ENCODE data around the gene PTPRK. TPM values are rescaled to one million over a fixed set of nuclear protein-coding genes. Genes with fewer than 3 reads are reported as not detected.
A peak's percentile ranks its signal among the peaks of the same experiment; 100 is the strongest.

Gene PTPRK
- total RNA-seq, 1 experiment from 2014 or later: 34.2 TPM

DNA sequence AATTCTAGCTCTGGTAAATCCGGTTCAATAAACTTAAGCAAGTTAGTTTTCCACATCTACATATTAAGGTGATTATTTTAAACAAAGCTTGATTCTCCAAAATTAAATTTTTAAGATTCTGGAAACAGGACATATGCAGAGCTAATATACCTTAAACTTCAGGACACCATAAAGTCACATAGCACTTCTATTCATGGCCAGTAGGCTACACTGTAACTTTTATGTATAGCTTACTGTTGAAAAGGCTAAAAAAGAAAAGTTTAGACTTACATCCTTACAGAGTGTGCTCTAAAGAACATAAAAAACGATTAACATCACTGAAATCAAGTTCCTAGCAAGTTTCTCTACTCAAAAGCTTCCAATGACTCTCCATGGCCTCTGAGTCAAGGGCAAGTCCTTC is 224.7 kb downstream of the PTPRK start:
- POLR2A ChIA-PET: no interaction called here
- Histone ChIP-seq H3K9me2 (ENCODE audit: insufficient read depth) (no peaks in the 10 kb centered on the region), H3K4me2 (ENCODE audit: low read length) (no peak overlapping the region), H3K36me3 (ENCODE audit: control insufficient read depth in 1 of 2, insufficient read depth in 2 of 2, low read length in 2 of 2) (no peaks in the 10 kb centered on the region), H3K27ac (ENCODE audit: low read depth, low read length) (no peak overlapping the region), H2AFZ (ENCODE audit: low read depth, low read length, poor library complexity, severe bottlenecking) (no peak overlapping the region), H3K9ac (ENCODE audit: low read length) (no peak overlapping the region), H3K4me1 (ENCODE audit: control insufficient read depth in 1 of 2, insufficient read depth in 2 of 2, low read length in 2 of 2) (no peaks in the 10 kb centered on the region), H3K79me2 (ENCODE audit: insufficient read depth, low read length) (no peaks in the 10 kb centered on the region; the same call in 1 of the 2 replicates), H3K4me3 (replicated peaks in 1 of 2; ENCODE audit: low read depth in 1 of 2, low read length in 2 of 2) (no peak overlapping the region), H3K9me3 (ENCODE audit: control insufficient read depth in 1 of 2, insufficient read depth in 1 of 2, low read depth in 1 of 2, low read length in 2 of 2) (no peaks in the 10 kb centered on the region), H4K20me1 (ENCODE audit: insufficient read depth) (no peaks in the 10 kb centered on the region; the same call in 1 of the 2 replicates), H3K27me3 (ENCODE audit: insufficient read depth, low read length) (no peaks in the 10 kb centered on the region)
- DNase-seq (ENCODE audit: low read depth, low spot score) (no peak), ATAC-seq (no peak)
- RAD21 ChIA-PET (ENCODE audit: low non-redundant PET in 1 of 2, low total read pairs in 2 of 2, uncharacterized antibody in 2 of 2, unreplicated experiment in 2 of 2): no interaction called here
- BruUV-seq (replicated peaks): no TSS peak
- TF ChIP-seq CBX3 (IDR thresholded peaks at IDR 0.05; ENCODE audit: low read depth): no peak
- TF ChIP-seq, protein P1, sequence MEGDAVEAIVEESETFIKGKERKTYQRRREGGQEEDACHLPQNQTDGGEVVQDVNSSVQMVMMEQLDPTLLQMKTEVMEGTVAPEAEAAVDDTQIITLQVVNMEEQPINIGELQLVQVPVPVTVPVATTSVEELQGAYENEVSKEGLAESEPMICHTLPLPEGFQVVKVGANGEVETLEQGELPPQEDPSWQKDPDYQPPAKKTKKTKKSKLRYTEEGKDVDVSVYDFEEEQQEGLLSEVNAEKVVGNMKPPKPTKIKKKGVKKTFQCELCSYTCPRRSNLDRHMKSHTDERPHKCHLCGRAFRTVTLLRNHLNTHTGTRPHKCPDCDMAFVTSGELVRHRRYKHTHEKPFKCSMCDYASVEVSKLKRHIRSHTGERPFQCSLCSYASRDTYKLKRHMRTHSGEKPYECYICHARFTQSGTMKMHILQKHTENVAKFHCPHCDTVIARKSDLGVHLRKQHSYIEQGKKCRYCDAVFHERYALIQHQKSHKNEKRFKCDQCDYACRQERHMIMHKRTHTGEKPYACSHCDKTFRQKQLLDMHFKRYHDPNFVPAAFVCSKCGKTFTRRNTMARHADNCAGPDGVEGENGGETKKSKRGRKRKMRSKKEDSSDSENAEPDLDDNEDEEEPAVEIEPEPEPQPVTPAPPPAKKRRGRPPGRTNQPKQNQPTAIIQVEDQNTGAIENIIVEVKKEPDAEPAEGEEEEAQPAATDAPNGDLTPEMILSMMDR (IDR thresholded peaks at IDR 0.05 in 2 of 3, conservative IDR thresholded peaks at IDR 0.05 in 1 of 3; ENCODE audit: borderline replicate concordance in 1 of 3, insufficient read depth in 1 of 3, low read depth in 2 of 3, low read length in 2 of 3): peak in 1 of 3 experiments; percentile 37; a peak in 1 of 6 replicates
- intact Hi-C loops (cut with micrococcal nuclease): no loop called here
- CTCF ChIA-PET: no interaction called here

- Histone ChIP-seq H3K4me2 (ENCODE audit: low read length) (no peak overlapping the region), H2AFZ (ENCODE audit: low read depth, low read length, poor library complexity, severe bottlenecking) (no peak overlapping the region), H3K79me2 (ENCODE audit: insufficient read depth, low read length) (no peaks in the 10 kb centered on the region; the same call in 1 of the 2 replicates), H3K27ac (ENCODE audit: low read depth, low read length) (no peak overlapping the region), H4K20me1 (ENCODE audit: insufficient read depth) (no peaks in the 10 kb centered on the region; the same call in 1 of the 2 replicates), H3K9ac (ENCODE audit: low read length) (no peak overlapping the region), H3K9me3 (ENCODE audit: control insufficient read depth in 1 of 2, insufficient read depth in 1 of 2, low read depth in 1 of 2, low read length in 2 of 2) (no peaks in the 10 kb centered on the region), H3K4me3 (replicated peaks in 1 of 2; ENCODE audit: low read depth in 1 of 2, low read length in 2 of 2) (no peak overlapping the region), H3K36me3 (ENCODE audit: control insufficient read depth in 1 of 2, insufficient read depth in 2 of 2, low read length in 2 of 2) (no peaks in the 10 kb centered on the region), H3K9me2 (ENCODE audit: insufficient read depth) (no peaks in the 10 kb centered on the region), H3K4me1 (ENCODE audit: control insufficient read depth in 1 of 2, insufficient read depth in 2 of 2, low read length in 2 of 2) (no peaks in the 10 kb centered on the region), H3K27me3 (ENCODE audit: insufficient read depth, low read length) (no peaks in the 10 kb centered on the region)
- CTCF ChIA-PET: no interaction called here
- no TSS peak for BruUV-seq (replicated peaks)
- RAD21 ChIA-PET (ENCODE audit: low non-redundant PET in 1 of 2, low total read pairs in 2 of 2, uncharacterized antibody in 2 of 2, unreplicated experiment in 2 of 2): no interaction called here
- TF ChIP-seq SIN3A (IDR thresholded peaks at IDR 0.05; ENCODE audit: low read depth): no peak
- TF ChIP-seq YY1 (IDR thresholded peaks at IDR 0.05; ENCODE audit: extremely low read depth, insufficient replicate concordance, low read depth, low read length): no peak
- no peak for TF ChIP-seq CBX3 (IDR thresholded peaks at IDR 0.05; ENCODE audit: low read depth)
- no peak for TF ChIP-seq ELF1 (IDR thresholded peaks at IDR 0.05; ENCODE audit: borderline replicate concordance, low read depth)
- no peak for TF ChIP-seq ZNF274 (IDR thresholded peaks at IDR 0.05; ENCODE audit: low read depth, low read length)
- TF ChIP-seq POLR2A (IDR thresholded peaks at IDR 0.05; ENCODE audit: borderline replicate concordance, extremely low read depth, insufficient read depth, insufficient read length): no peak
- TF ChIP-seq RAD21 (IDR thresholded peaks at IDR 0.05; ENCODE audit: low read depth): no peak
- TF ChIP-seq SP1 (IDR thresholded peaks at IDR 0.05; ENCODE audit: low read depth): no peak
- TF ChIP-seq POLR2AphosphoS5 (IDR thresholded peaks at IDR 0.05; ENCODE audit: low read depth, low read length): no peak
- TF ChIP-seq, protein P2, sequence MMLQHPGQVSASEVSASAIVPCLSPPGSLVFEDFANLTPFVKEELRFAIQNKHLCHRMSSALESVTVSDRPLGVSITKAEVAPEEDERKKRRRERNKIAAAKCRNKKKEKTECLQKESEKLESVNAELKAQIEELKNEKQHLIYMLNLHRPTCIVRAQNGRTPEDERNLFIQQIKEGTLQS (IDR thresholded peaks at IDR 0.05): no peak
- POLR2A ChIA-PET: no interaction called here
- no peak for ATAC-seq
- no peak for DNase-seq (ENCODE audit: low read depth, low spot score)
- intact Hi-C loops (cut with micrococcal nuclease): no loop called here
Observed at GRCh38 chr6:128290221-128290620, 230.2 kb downstream of the PTPRK start.
